Measurements from ENCODE around the gene RBM20. TPM values are rescaled to one million over a fixed set of nuclear protein-coding genes. Genes with fewer than 3 reads are reported as not detected.
A peak's percentile ranks its signal among the peaks of the same experiment; 100 is the strongest.

Gene RBM20
- total RNA-seq, 1 donor, result 0.09 TPM

DNA sequence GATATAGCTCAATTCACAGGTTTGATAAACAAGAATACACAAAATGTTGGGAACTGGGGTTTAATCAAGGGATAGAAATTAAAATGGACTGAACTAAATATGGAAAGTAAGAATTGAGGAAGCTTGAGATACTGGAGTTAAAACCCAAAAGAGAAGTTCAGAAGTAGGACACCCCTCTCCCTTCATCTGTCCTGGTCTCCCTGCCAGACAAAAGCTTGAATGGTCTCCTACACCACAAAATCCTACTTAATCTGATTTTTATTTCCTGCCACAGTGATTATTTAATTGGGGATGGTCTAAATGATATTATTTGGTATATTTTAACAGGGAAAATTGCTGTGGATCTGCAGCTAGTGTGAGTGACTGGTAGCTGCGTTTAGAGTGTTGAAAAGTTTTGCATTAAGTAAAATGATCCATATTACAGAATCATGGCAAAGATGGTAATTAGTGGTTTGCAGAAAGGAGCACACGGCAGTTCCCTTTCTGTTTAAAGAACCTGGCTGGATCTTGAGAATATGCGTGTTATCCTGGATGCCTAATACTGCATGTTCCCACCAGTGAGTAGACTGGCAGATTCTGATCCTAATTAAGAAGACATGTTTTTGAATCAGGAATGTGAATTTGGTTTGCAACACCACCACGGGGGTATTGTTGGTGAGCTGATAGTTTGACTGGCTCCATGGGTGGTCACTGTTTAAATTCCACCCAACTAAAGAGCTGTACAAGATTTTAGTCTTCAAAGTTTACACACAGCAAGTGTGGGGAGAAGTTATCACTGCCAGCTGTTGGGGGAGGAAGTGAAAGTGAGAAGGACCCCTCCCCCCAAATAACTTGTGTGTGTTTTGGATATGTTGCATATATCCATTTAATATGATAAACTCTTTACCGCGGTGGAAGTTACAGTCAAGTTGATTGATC is 5.5 kb downstream of the RBM20 start:
- DNase-seq (ENCODE audit: low read depth), result no peak
- no peak overlapping the region for H3K4me3 ChIP-seq (ENCODE audit: low read depth, low read length)
- TF ChIP-seq CTCF (IDR thresholded peaks at IDR 0.05; ENCODE audit: insufficient read depth, low read length), result no peak

GRCh38 chr10:110650265-110650668 is 6.1 kb downstream of the RBM20 start:
- no peak for DNase-seq (ENCODE audit: low read depth)
- no peak for TF ChIP-seq CTCF (IDR thresholded peaks at IDR 0.05; ENCODE audit: insufficient read depth, low read length)
- H3K4me3 ChIP-seq (ENCODE audit: low read depth, low read length), result no peak overlapping the region

DNA sequence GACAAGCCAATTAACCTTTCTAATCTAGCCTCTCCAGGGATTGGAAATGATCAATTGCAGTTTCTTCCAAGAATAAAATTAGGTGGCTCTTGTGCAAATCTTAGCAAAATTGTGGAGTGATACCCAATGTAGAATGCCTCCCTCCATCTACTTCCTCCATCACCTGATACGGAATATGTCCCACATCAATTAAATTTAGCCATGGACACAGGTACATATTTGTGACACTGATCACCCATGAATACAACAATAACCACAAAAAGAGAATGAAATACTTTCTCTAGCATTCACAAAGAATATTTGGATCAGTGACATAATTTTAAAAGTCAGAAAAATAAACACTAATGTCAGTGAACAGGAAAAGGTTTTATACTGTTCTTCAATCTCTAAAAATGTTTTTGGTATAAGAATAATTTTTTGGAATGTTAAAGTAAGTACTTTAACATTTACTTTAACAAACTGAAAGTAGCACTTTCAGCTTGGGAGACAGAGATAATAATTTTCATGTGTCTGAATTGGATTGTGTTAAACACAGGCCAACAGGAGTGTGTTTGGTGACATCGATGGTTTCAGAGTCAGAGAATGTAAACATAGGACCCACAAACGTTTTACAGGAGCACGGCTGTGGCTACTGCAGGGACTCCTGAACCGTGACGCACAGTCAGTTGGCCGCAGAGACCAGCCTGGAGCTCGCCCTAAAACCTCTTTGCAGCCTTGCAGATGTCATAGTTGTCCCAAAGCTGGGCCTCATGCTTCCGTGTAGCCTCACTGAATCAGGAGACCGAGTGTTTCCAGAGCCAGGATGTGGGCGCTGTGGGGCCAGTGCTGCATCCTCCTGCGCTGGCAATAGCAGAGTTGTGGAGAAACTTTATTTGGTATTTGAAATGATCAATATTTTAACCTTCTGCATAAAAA is 7.2 kb downstream of the RBM20 start:
- peak; percentile 40 for DNase-seq (ENCODE audit: low read depth)
- no peak for TF ChIP-seq CTCF (IDR thresholded peaks at IDR 0.05; ENCODE audit: insufficient read depth, low read length)
- peak overlapping the region; percentile 10 for H3K4me3 ChIP-seq (ENCODE audit: low read depth, low read length)

- no peak for TF ChIP-seq CTCF (IDR thresholded peaks at IDR 0.05; ENCODE audit: insufficient read depth, low read length)
- H3K4me3 ChIP-seq (ENCODE audit: low read depth, low read length), result no peak overlapping the region
- no peak for DNase-seq (ENCODE audit: low read depth)
These were observed 8.5 kb downstream of the RBM20 start for GRCh38 chr10:110652475-110653118.

- no peak overlapping the region for H3K4me3 ChIP-seq (ENCODE audit: low read depth, low read length)
- no peak for DNase-seq (ENCODE audit: low read depth)
- TF ChIP-seq CTCF (IDR thresholded peaks at IDR 0.05; ENCODE audit: insufficient read depth, low read length), result no peak
These were observed 11.2 kb downstream of the RBM20 start for GRCh38 chr10:110655320-110655719.

GRCh38 chr10:110656612-110657011 is 12.5 kb downstream of the RBM20 start:
- no peak overlapping the region for H3K4me3 ChIP-seq (ENCODE audit: low read depth, low read length)
- no peak for DNase-seq (ENCODE audit: low read depth)
- no peak for TF ChIP-seq CTCF (IDR thresholded peaks at IDR 0.05; ENCODE audit: insufficient read depth, low read length)
